ENCODE results near the gene NEDD9.

- no peak for TF ChIP-seq POLR2A (IDR thresholded peaks at IDR 0.05; ENCODE audit: extremely low read depth, insufficient read length)
- TF ChIP-seq CTCF (IDR thresholded peaks at IDR 0.05; ENCODE audit: low read depth, low read length), result no peak
Observed at GRCh38 chr6:11142296-11143027, 90.0 kb downstream of the NEDD9 start.

All from NB4 (cell line).